GM12891 (cell line): ENCODE data around the gene GMDS.

Experiments used
- PAX5 ChIP-seq: IDR thresholded peaks from 2 replicates; pipeline ENCODE4 v1.6.1; 2011; ENCODE audit warnings: low read length, moderate library complexity, mild to moderate bottlenecking; ENCODE audit not compliant: insufficient read depth, severe bottlenecking
- POLR2A ChIP-seq: IDR thresholded peaks from 2 replicates; pipeline ENCODE4 v1.6.1; 2011; ENCODE audit warnings: low read depth, low read length, control low read depth
- POLR2AphosphoS5 ChIP-seq: IDR thresholded peaks from 2 replicates; pipeline ENCODE4 v1.6.1; 2011; ENCODE audit warnings: low read depth, low read length, control low read depth
- POU2F2 ChIP-seq: IDR thresholded peaks from 2 replicates; pipeline ENCODE4 v1.6.1; 2011; ENCODE audit warnings: low read depth, mild to moderate bottlenecking, control low read depth, low read length, moderate library complexity
- TAF1 ChIP-seq: IDR thresholded peaks from 2 replicates; pipeline ENCODE4 v1.6.1; 2011; ENCODE audit warnings: low read depth, low read length, control low read depth

DNA sequence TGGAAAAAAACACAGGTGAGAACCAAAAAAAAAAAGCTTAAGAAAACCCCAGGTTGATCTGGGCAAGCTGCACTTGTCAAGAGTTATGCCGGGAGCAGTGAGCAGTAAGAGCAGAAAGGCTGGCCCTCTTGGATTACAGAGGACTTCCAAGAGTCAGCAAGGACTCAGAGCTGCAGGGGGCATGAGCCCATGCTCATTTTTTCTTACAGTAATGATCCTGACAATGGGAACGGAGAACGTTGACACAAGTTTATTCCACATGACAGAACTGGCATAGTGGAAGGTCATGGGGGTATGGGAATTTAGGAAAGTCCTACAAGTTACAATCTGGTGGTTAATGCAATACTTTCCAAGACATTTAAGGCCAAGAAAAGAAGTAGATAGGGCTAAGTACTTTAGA is 256.6 kb downstream of the GMDS start:
- no peak for TF ChIP-seq PAX5
- no peak for TF ChIP-seq POLR2A
- TF ChIP-seq POLR2AphosphoS5, result no peak
- no peak for TF ChIP-seq TAF1
- no peak for TF ChIP-seq POU2F2
